Natural killer cell (primary cell): Measurements from ENCODE around the gene ACTR1A. TPM values are rescaled to one million over a fixed set of nuclear protein-coding genes. Genes with fewer than 3 reads are reported as not detected.

Source experiments
- ATAC-seq, 3 donors: fragments of 150-1000 bp in 2 of 3; fragments of 200-7000 bp in 1 of 3; cut with Tn5 transposase; 1 replicate in 1 of 3; 2 replicates in 2 of 3; pipeline ENCODE4 v1.10.0; 2021; ENCODE audit warnings: mild to moderate bottlenecking in 2 of 3, moderate library complexity in 2 of 3
- DNase-seq, 2 donors: peaks; one replicate each; pipeline versions ENCODE4 v3.0.0 to v3.0.0-alpha.2; 2013 to 2021; ENCODE audit warnings: mixed read lengths in 1 of 2
- H3K27ac ChIP-seq: one replicate; pipeline ENCODE4 v1.5.1; 2013; ENCODE audit warnings: mild to moderate bottlenecking, low read length
- H3K27me3 ChIP-seq: one replicate; pipeline ENCODE4 v1.6.1; 2013; ENCODE audit warnings: low read length; ENCODE audit not compliant: control insufficient read depth, insufficient read depth
- H3K36me3 ChIP-seq: one replicate; pipeline ENCODE4 v1.6.1; 2013; ENCODE audit warnings: low read length; ENCODE audit not compliant: control insufficient read depth, insufficient read depth
- H3K4me1 ChIP-seq: one replicate; pipeline ENCODE4 v1.6.1; 2013; ENCODE audit warnings: low read length; ENCODE audit not compliant: control insufficient read depth, insufficient read depth
- H3K4me3 ChIP-seq: one replicate; pipeline ENCODE4 v1.5.1; 2013; ENCODE audit warnings: low read length
- H3K9me3 ChIP-seq: one replicate; pipeline ENCODE4 v1.6.1; 2013; ENCODE audit warnings: low read length; ENCODE audit not compliant: control insufficient read depth, insufficient read depth
- H3K27ac Mint-ChIP-seq, 2 donors: one replicate each; pipeline ENCODE4 v1.8.0; 2022; ENCODE audit warnings: mild to moderate bottlenecking in 2 of 2, mixed read lengths in 2 of 2, moderate library complexity in 1 of 2
- H3K27me3 Mint-ChIP-seq, 2 donors: one replicate each; pipeline ENCODE4 v1.8.0; 2022; ENCODE audit warnings: low read depth in 2 of 2, mixed read lengths in 2 of 2
- H3K36me3 Mint-ChIP-seq: one replicate; pipeline ENCODE4 v1.8.0; 2022; ENCODE audit warnings: mixed read lengths
- H3K4me1 Mint-ChIP-seq, 2 donors: one replicate each; pipeline ENCODE4 v1.8.0; 2022; ENCODE audit warnings: mixed read lengths in 2 of 2
- H3K4me3 Mint-ChIP-seq: one replicate; pipeline ENCODE4 v1.8.0; 2022; ENCODE audit warnings: mild to moderate bottlenecking, moderate library complexity, mixed read lengths
- H3K9me3 Mint-ChIP-seq, 2 donors: one replicate each; pipeline ENCODE4 v1.8.0; 2022; ENCODE audit warnings: mixed read lengths in 2 of 2
- WGBS: methylation state at CpG from one replicate; pipeline ENCODE4 v1.1.7; 2013; ENCODE audit warnings: missing lambda C conversion rate; ENCODE audit not compliant: insufficient coverage; 5-methylcytosine and 5-hydroxymethylcytosine counted together
- intact Hi-C: fragments of 100-400 bp; cut with micrococcal nuclease; formaldehyde crosslinking; loops from one replicate; pipeline ENCODE4 v1.14.2; 2022
- total RNA-seq, 4 donors: library from RNA; stranded (reverse); fragments of 120-200 nt in 1 of 4; gene quantifications; one replicate each; pipeline versions ENCODE4 v1.2.3 to v1.2.4, GENCODE V29; 2013 to 2022
- TF ChIP-seq, protein P1 (sequence below): fragments of 200-600 bp; IDR thresholded peaks from one replicate; pipeline ENCODE4 v1.8.0; 2022; ENCODE audit warnings: antibody characterized with exemption

Gene ACTR1A
- total RNA-seq, 3 donors from 2014 or later (not counting 1 experiment from before 2014, with no cell fraction given): 101 to 129 (median 110) TPM

DNA sequence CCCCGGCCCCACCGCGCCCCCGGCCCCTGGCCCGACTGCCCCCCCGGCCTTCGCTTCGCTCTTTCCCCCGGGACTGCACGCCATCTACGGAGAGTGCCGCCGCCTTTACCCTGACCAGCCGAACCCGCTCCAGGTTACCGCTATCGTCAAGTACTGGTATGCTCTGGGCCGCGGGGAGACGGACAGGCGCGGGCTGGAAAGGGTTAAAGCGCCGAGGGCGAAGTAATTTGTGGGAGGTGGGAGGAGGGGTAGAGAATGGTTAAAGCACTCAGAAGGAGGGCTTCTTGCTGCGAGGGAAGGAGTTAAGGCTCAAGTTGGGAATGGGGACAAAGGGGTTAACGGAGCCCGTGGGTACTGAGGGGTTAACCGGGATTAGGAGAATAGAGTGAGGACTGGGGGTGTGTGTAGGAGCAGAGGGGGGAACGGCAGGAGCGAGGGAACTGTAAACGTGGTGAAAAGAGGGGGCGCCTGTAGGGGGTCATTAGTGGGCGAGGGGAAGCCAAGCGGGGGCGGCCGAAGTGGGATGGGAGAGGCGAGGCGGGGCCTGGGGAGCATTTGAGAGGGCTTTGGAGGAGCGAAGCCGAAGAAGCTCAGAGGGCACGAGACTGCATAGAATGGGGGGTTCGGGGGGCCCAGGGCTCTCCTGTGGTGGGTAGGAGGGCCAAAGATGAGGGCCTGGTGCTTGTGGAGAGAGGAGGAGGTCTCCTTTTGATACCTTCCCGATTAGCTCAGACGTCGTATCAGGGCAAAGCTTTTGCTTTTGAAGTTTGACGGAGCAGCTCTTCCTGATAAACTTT lies 1.9 kb upstream of the ACTR1A start:
- intact Hi-C loops: loop anchor here (5.0 kb wide), 1 partner anchor 208 kb away; the partner anchor contains the start of genes ARL3 and SFXN2

GRCh38 chr10:102503264-102504178 lies 1.0 kb upstream of the ACTR1A start, which contains the start of gene SUFU:
Gene SUFU (plus strand): TSS chr10:102503972. CDS start chr10:102504153, 181 bp downstream.
- no peaks in the 10 kb centered on the region for H3K9me3 Mint-ChIP-seq
- intact Hi-C loops: loop anchor here (1.0 to 5.0 kb wide), 7 partner anchors 43 to 439 kb away; partner anchors contain the start of genes ARL3, CUEDC2, HPS6 and NOLC1
- Histone ChIP-seq H3K4me1 (peaks cover 33% of the 10 kb centered on the region), H3K9me3 (no peaks in the 10 kb centered on the region), H3K27ac (peak within 1 kb of the TSS; percentile 90), H3K4me3 (peak within 1 kb of the TSS; percentile 99), H3K36me3 (no peaks in the 10 kb centered on the region), H3K27me3 (no peaks in the 10 kb centered on the region)
- no peak within 1 kb of the TSS for H3K27ac Mint-ChIP-seq
- H3K4me3 Mint-ChIP-seq: no peak within 1 kb of the TSS
- DNase-seq: peak; percentile 95 to 100
- TF ChIP-seq, protein P1, sequence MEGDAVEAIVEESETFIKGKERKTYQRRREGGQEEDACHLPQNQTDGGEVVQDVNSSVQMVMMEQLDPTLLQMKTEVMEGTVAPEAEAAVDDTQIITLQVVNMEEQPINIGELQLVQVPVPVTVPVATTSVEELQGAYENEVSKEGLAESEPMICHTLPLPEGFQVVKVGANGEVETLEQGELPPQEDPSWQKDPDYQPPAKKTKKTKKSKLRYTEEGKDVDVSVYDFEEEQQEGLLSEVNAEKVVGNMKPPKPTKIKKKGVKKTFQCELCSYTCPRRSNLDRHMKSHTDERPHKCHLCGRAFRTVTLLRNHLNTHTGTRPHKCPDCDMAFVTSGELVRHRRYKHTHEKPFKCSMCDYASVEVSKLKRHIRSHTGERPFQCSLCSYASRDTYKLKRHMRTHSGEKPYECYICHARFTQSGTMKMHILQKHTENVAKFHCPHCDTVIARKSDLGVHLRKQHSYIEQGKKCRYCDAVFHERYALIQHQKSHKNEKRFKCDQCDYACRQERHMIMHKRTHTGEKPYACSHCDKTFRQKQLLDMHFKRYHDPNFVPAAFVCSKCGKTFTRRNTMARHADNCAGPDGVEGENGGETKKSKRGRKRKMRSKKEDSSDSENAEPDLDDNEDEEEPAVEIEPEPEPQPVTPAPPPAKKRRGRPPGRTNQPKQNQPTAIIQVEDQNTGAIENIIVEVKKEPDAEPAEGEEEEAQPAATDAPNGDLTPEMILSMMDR: peak; percentile 70
- no peaks in the 10 kb centered on the region for H3K27me3 Mint-ChIP-seq
- peaks cover 25% of the 10 kb centered on the region in 2 donors for H3K4me1 Mint-ChIP-seq
- WGBS: under 1% methylated on average over 42 of the region's 44 CpGs
- H3K36me3 Mint-ChIP-seq: no peaks in the 10 kb centered on the region
- ATAC-seq: peak; percentile 76 to 90 (median 76)

More for the DNA sequence above, 1.9 kb upstream of the ACTR1A start:
- no peaks in the 10 kb centered on the region for H3K27me3 Mint-ChIP-seq
- Histone ChIP-seq H3K4me1 (peaks cover 33% of the 10 kb centered on the region), H3K4me3 (peak overlapping the region; percentile 75), H3K36me3 (peaks cover 4% of the 10 kb centered on the region), H3K27ac (peak overlapping the region; percentile 1), H3K9me3 (no peaks in the 10 kb centered on the region), H3K27me3 (no peaks in the 10 kb centered on the region)
- peaks cover 17 to 18% of the 10 kb centered on the region in 2 donors for H3K4me1 Mint-ChIP-seq
- TF ChIP-seq, protein P1: no peak
- H3K36me3 Mint-ChIP-seq: no peaks in the 10 kb centered on the region
- H3K27ac Mint-ChIP-seq: no peak overlapping the region
- ATAC-seq: no peak
- H3K4me3 Mint-ChIP-seq: no peak overlapping the region
- H3K9me3 Mint-ChIP-seq: no peaks in the 10 kb centered on the region
- WGBS: under 1% methylated on average over 47 of the region's 47 CpGs
- peak in 1 of 2 donors; percentile 58 for DNase-seq

- Histone ChIP-seq H3K4me1 (peaks cover 33% of the 10 kb centered on the region), H3K27me3 (no peaks in the 10 kb centered on the region), H3K4me3 (peak overlapping the region; percentile 99), H3K9me3 (no peaks in the 10 kb centered on the region), H3K36me3 (peaks cover 2% of the 10 kb centered on the region), H3K27ac (peak overlapping the region; percentile 90)
- peak; percentile 96 to 99 for DNase-seq
- Mint-ChIP-seq H3K4me3 (no peak overlapping the region), H3K9me3 (no peaks in the 10 kb centered on the region), H3K27me3 (no peaks in the 10 kb centered on the region), H3K36me3 (no peaks in the 10 kb centered on the region), H3K27ac (no peak overlapping the region), H3K4me1 (peaks cover 25 to 40% of the 10 kb centered on the region in 2 donors)
- TF ChIP-seq, protein P1: no peak
- WGBS: 0% methylated on average over 18 of the region's 19 CpGs
- ATAC-seq: peak; percentile 72 to 90 (median 76)
- intact Hi-C loops: loop anchor here (1.0 to 5.0 kb wide), 8 partner anchors 41 to 437 kb away; partner anchors contain the start of genes ARL3, CUEDC2, GBF1 and HPS6
These were observed 529 bp downstream of the ACTR1A start for GRCh38 chr10:102502029-102502336.
